AG04450 (cell line): Measurements from ENCODE around the gene RPGRIP1L. TPM values are rescaled to one million over a fixed set of nuclear protein-coding genes. Genes with fewer than 3 reads are reported as not detected.

Experiments used
- CTCF ChIA-PET: fragments of 300-600, 350-600 bp; formaldehyde crosslinking; extraction: SDS; loops from one replicate; lab custom pipeline; 2022; ENCODE audit warnings: antibody characterized with exemption, inconsistent platforms; lab: Charles Lee
- POLR2A ChIA-PET: fragments of 350-600 bp; formaldehyde crosslinking; extraction: SDS; loops from one replicate; lab custom pipeline; 2021; ENCODE audit warnings: antibody characterized with exemption, inconsistent platforms; lab: Yijun Ruan, JAX
- DNase-seq: peaks from one replicate; pipeline ENCODE4 v3.0.0-alpha.2; 2011; ENCODE audit warnings: low read depth, low spot score
- H3K27ac ChIP-seq: one replicate; pipeline ENCODE4 v1.5.1; 2012; ENCODE audit warnings: low read depth, low read length, control low read depth
- H3K27me3 ChIP-seq: one replicate; pipeline ENCODE4 v1.6.0; 2012; ENCODE audit warnings: low read length; ENCODE audit not compliant: control insufficient read depth, insufficient read depth
- H3K4me3 ChIP-seq: 2 replicates; pipeline ENCODE4 v1.5.1; 2011; ENCODE audit warnings: mild to moderate bottlenecking, low read depth, low read length, control low read depth
- H3K9me3 ChIP-seq: 2 replicates; pipeline ENCODE4 v1.5.1; 2012; ENCODE audit warnings: low read length; ENCODE audit not compliant: control insufficient read depth, insufficient read depth
- CTCF ChIP-seq: IDR thresholded peaks from 2 replicates; pipeline ENCODE4 v1.5.1; 2011; ENCODE audit warnings: low read depth, low read length, control low read depth, inconsistent platforms
- polyA plus RNA-seq: library from polyadenylated mRNA; depleted of rRNA; stranded (reverse); fragments of >200 nt; gene quantifications from 2 replicates; pipeline ENCODE4 v1.2.3, GENCODE V29; 2011

The RPGRIP1L gene
- polyA plus RNA-seq, 1 experiment: 13.0 TPM

- CTCF ChIA-PET: interaction anchor here (3.8 kb wide), 1 partner anchor 11 kb away, joined by 18 read pairs; no protein-coding TSS in a partner anchor
- Histone ChIP-seq H3K4me3 (no peak overlapping the region), H3K27me3 (peaks cover 5% of the 10 kb centered on the region), H3K9me3 (no peaks in the 10 kb centered on the region), H3K27ac (no peak overlapping the region)
- POLR2A ChIA-PET: interaction anchor here (0.7 kb wide), 1 partner anchor 866 kb away, joined by 3 read pairs; no protein-coding TSS in a partner anchor
- DNase-seq: no peak
- no peak for TF ChIP-seq CTCF
Observed at GRCh38 chr16:53561101-53561888, 142.4 kb downstream of the RPGRIP1L start.

- CTCF ChIA-PET: interaction anchor here (3.8 kb wide), 1 partner anchor 9 kb away, joined by 18 read pairs; no protein-coding TSS in a partner anchor
- no peak overlapping the region for H3K27ac ChIP-seq
- no peak overlapping the region for H3K4me3 ChIP-seq
- TF ChIP-seq CTCF: no peak
- H3K27me3 ChIP-seq: peaks cover 5% of the 10 kb centered on the region
- H3K9me3 ChIP-seq: no peaks in the 10 kb centered on the region
- POLR2A ChIA-PET: no interaction called here
- no peak for DNase-seq
Observed at GRCh38 chr16:53559270-53559951, 144.2 kb downstream of the RPGRIP1L start.

- no peaks in the 10 kb centered on the region for H3K9me3 ChIP-seq
- no peak overlapping the region for H3K27ac ChIP-seq
- peaks cover 4% of the 10 kb centered on the region for H3K27me3 ChIP-seq
- H3K4me3 ChIP-seq: no peak overlapping the region
- ChIA-PET POLR2A (no interaction called here), CTCF (interaction anchor here (3.8 kb wide), 1 partner anchor 9 kb away, joined by 18 read pairs; no protein-coding TSS in a partner anchor)
- DNase-seq: no peak
- no peak for TF ChIP-seq CTCF
Observed at GRCh38 chr16:53558710-53559109, 144.9 kb downstream of the RPGRIP1L start.

- POLR2A ChIA-PET: no interaction called here
- no peak for DNase-seq
- CTCF ChIA-PET: no interaction called here
- TF ChIP-seq CTCF: no peak
- Histone ChIP-seq H3K27me3 (peaks cover 9% of the 10 kb centered on the region), H3K27ac (no peak overlapping the region), H3K9me3 (no peaks in the 10 kb centered on the region), H3K4me3 (no peak overlapping the region)
Observed at GRCh38 chr16:53556521-53556920, 147.1 kb downstream of the RPGRIP1L start.
